PFSK-1 (cell line): ENCODE results near the gene TMEM203.

Source experiments
- FOXP2 ChIP-seq: optimal IDR thresholded peaks from 2 replicates; pipeline ENCODE3; 2011; ENCODE audit warnings: borderline replicate concordance, control low read depth, inconsistent platforms; ENCODE audit not compliant: insufficient read depth; ENCODE audit errors: extremely low read length, extremely low read depth
- POLR2AphosphoS5 ChIP-seq: IDR thresholded peaks from 2 replicates; pipeline ENCODE4 v1.6.1; 2012; ENCODE audit warnings: low read depth, mild to moderate bottlenecking, control low read depth, low read length, moderate library complexity
- SIN3A ChIP-seq: IDR thresholded peaks from 2 replicates; pipeline ENCODE4 v1.6.1; 2012; ENCODE audit warnings: mild to moderate bottlenecking, low read length, moderate library complexity, borderline replicate concordance; ENCODE audit not compliant: insufficient read depth
- TAF1 ChIP-seq: IDR thresholded peaks from 2 replicates; pipeline ENCODE4 v1.6.1; 2012; ENCODE audit warnings: low read length, control low read depth, borderline replicate concordance; ENCODE audit not compliant: insufficient read depth
- TF ChIP-seq, protein P1 (sequence below), 2 experiments: IDR thresholded peaks; 2 replicates each; pipeline versions ENCODE4 v1.6.1 to v1.8.0; 2011 to 2012; ENCODE audit warnings: low read depth in 2 of 2, low read length in 2 of 2, control low read depth in 1 of 2, inconsistent platforms in 1 of 2, mild to moderate bottlenecking in 1 of 2, moderate library complexity in 1 of 2; ENCODE audit not compliant: insufficient read depth in 1 of 2

Gene TMEM203

DNA sequence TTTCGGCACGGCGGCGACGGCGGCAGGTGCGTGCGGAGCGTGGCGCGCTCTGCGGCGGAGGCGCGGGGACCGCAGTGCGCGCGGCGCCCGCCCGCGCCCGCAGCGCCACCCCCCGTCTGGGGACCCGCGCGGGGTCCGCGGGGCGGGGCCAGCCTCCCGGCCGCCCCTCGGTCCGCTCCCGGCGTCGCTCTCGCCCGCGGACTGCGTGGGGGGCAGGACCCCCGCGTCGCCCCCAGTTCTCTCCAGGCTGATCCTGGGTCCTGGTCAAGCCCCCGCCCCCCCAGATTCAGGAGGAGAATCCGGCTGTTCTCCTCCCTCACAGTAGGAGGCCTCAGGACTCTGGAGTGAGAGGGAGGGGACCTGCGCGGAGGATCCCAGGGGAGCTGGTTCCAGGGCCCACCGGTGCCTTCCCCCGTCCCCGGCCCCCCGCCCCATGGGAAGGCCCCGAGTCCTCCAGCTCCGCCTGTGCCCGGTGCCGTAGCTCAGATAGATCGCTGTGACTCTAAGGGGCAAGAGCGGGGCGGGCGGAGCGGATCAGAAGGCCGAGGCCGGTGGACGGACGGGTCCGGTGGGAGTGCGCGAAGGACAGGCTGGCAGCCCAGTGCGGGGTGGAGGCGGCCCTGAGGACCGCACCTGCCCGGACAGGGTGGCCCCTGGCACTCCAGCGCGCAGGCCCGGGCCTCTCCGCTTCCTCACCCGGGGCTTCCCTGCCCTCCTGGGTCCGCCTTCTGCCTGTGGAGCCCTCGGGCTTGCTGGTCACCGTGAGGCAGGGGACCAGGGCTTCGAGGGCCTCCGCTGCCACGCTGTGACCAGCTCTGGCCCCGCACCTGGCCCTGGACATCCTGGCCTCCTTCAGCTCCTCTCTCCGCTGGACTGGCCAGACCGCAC lies 17.0 kb upstream of the TMEM203 start, which contains the start of gene RNF208:
TSS of gene RNF208 (minus strand) at position 51 of the 888 bp plus-strand sequence. CDS start 1,028 bp downstream, outside the sequence.
- no peak for TF ChIP-seq FOXP2
- no peak for TF ChIP-seq TAF1

DNA sequence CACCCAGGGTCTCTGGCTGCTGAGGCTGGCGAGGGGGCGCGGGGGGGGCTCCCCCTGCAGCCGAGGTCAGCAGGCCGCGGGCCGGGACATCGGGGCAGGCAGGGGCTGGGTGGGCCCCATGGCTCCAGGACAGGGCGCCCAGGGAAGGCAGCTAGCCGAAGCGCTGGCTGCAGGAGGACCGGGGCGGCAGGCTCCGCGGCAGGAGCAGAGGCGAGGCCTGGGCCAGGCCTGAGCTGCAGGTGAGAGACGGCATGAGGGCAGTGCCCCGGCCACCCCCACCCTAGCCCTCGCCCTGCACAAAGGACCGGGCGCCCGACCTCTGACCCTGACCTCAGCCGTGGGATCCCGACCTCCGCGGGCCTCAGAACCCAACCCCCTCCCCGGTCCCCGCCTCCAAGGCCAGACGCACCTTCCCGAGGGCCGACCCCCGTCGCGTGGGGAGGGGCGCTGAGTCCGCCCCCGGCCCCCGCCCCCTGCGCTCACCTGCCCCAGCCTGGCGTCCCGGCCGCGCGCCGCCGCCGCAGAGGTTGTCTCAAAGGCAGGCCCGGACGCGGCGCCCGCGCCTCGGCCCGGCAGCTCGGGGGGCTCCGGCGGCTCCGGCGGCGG lies 16.2 kb upstream of the TMEM203 start:
- no peak for TF ChIP-seq SIN3A
- TF ChIP-seq FOXP2: no peak
- no peak for TF ChIP-seq POLR2AphosphoS5
- TF ChIP-seq TAF1: no peak
- TF ChIP-seq, protein P1, sequence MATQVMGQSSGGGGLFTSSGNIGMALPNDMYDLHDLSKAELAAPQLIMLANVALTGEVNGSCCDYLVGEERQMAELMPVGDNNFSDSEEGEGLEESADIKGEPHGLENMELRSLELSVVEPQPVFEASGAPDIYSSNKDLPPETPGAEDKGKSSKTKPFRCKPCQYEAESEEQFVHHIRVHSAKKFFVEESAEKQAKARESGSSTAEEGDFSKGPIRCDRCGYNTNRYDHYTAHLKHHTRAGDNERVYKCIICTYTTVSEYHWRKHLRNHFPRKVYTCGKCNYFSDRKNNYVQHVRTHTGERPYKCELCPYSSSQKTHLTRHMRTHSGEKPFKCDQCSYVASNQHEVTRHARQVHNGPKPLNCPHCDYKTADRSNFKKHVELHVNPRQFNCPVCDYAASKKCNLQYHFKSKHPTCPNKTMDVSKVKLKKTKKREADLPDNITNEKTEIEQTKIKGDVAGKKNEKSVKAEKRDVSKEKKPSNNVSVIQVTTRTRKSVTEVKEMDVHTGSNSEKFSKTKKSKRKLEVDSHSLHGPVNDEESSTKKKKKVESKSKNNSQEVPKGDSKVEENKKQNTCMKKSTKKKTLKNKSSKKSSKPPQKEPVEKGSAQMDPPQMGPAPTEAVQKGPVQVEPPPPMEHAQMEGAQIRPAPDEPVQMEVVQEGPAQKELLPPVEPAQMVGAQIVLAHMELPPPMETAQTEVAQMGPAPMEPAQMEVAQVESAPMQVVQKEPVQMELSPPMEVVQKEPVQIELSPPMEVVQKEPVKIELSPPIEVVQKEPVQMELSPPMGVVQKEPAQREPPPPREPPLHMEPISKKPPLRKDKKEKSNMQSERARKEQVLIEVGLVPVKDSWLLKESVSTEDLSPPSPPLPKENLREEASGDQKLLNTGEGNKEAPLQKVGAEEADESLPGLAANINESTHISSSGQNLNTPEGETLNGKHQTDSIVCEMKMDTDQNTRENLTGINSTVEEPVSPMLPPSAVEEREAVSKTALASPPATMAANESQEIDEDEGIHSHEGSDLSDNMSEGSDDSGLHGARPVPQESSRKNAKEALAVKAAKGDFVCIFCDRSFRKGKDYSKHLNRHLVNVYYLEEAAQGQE (IDR thresholded peaks at IDR 0.05; ENCODE audit: insufficient read depth in 1 of 2, low read depth in 2 of 2, low read length in 2 of 2): no peak

DNA sequence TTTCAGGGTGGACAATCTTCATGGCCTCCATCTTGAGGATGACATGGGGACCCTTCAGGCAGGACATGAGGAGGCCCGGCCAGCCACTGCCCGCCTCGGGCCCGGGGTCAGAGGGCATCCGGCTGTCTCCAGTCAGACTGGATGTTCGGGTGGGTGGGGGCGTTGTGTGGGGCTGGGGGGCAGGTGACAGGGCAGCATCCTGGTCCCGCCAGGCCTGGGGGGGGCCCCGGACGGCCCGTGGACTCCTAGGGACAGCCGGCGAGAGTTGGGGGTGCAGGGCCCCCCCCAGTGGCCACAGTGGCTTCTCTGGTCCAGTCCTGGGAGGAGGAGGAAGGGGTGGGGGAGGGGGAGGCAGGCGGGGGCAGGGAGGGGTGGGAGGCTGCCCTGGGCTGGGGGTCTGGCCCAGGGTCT lies 15.7 kb upstream of the TMEM203 start:
- TF ChIP-seq, protein P1 (IDR thresholded peaks at IDR 0.05; ENCODE audit: insufficient read depth in 1 of 2, low read depth in 2 of 2, low read length in 2 of 2): no peak
- TF ChIP-seq SIN3A (no peak), POLR2AphosphoS5 (no peak), TAF1 (no peak), FOXP2 (no peak)

DNA sequence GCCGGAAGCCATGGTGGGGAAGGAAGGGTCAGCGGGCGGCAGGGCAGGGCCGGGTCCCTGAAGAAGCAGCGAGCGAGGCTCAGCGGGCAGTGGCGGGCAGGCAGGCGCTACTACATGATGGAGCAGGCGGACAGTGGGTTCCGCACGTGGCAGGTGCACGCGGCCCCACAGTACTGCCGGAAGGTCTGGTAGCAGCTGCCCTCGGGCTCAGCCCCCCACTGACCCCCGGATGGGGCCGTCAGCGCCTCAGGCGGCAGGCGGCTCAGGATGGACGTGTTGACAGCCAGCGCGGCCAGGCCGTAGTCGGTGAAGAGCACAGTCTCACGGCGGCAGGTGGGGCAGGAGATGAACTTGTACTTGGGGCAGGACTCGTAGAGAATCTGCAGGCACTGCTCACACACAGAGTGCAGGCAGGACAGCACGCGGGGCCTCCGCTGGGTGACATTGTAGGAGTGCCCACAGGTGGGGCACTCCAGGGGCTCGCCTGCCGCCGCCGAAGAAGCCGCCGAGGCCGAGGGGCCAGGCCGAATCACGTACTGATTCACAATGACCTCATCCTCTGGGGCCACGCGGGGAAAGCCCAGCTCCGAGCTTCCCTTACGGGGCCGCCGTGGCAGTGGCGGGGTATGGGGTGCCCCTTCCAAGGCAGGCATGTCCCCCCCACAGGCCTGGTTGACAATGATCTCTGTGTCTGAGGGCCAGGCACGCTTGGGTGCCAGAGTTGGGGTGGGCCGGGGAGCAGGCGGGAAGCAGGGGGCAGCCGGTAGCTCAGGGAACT lies 15.1 kb upstream of the TMEM203 start:
- TF ChIP-seq TAF1: no peak
- no peak for TF ChIP-seq SIN3A
- TF ChIP-seq FOXP2: no peak
- no peak for TF ChIP-seq POLR2AphosphoS5
- TF ChIP-seq, protein P1 (IDR thresholded peaks at IDR 0.05; ENCODE audit: insufficient read depth in 1 of 2, low read depth in 2 of 2, low read length in 2 of 2): no peak

DNA sequence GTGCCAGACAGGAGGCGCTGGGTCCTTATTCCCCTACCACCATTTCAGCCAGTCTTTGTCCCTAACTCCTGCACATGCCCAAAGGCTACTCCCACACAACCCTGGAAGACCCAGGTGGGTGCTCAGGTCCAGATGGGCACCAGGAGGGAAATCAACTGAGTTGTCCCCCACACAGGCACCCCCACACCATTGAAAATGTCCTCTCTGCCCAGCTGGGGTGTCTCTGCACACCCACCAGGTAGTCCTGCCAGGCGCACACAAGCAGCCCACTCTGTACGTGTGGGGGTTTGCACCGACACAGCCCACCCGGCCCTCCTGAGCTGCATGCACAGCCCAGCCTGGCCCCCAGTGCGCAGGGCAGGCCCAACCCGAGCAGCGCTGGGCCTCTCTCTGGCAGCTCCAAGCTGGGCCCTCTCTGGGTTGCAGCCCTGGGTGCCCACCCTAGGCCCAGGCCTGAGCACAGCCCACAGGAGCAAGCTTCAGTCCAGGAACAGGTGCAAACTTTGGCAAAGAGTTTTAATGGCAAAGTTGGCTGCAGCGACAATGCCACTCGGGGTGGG lies 14.4 kb upstream of the TMEM203 start:
- TF ChIP-seq, protein P1 (IDR thresholded peaks at IDR 0.05; ENCODE audit: insufficient read depth in 1 of 2, low read depth in 2 of 2, low read length in 2 of 2): no peak
- TF ChIP-seq FOXP2: no peak
- TF ChIP-seq TAF1: no peak
- no peak for TF ChIP-seq POLR2AphosphoS5
- TF ChIP-seq SIN3A: no peak
